GM12874 (cell line): ENCODE results near the gene MS4A14.

ENCODE experiments used
- CTCF ChIP-seq: IDR thresholded peaks from 2 replicates; pipeline ENCODE4 v1.5.1; 2011; ENCODE audit warnings: low read depth, mild to moderate bottlenecking, control low read depth, low read length, moderate library complexity; ENCODE audit not compliant: insufficient read depth

Gene MS4A14

GRCh38 chr11:60429272-60429671 is 33.0 kb downstream of the MS4A14 start, which contains the start of gene MS4A5:
Gene MS4A5 (plus strand): TSS chr11:60429572. CDS start chr11:60429675, 103 bp downstream.
- TF ChIP-seq CTCF: no peak

GRCh38 chr11:60431251-60431650 is 35.0 kb downstream of the MS4A14 start:
- TF ChIP-seq CTCF: no peak

GRCh38 chr11:60433401-60433800 is 37.1 kb downstream of the MS4A14 start:
- no peak for TF ChIP-seq CTCF

GRCh38 chr11:60447070-60447469 is 50.8 kb downstream of the MS4A14 start:
- TF ChIP-seq CTCF: no peak

GRCh38 chr11:60447846-60448245 is 51.6 kb downstream of the MS4A14 start:
- no peak for TF ChIP-seq CTCF

GRCh38 chr11:60454212-60454611 is 58.0 kb downstream of the MS4A14 start:
- no peak for TF ChIP-seq CTCF

- TF ChIP-seq CTCF: no peak
Measured at GRCh38 chr11:60455531-60456042, 59.3 kb downstream of the MS4A14 start, which contains the start of gene MS4A1. Gene MS4A1 (plus strand): TSS chr11:60455847. CDS start chr11:60462375, 6,528 bp downstream.
